HG03442 (cell line): ENCODE data around the gene CDH13.

Experiments used
- ATAC-seq: cut with Tn5 transposase; IDR thresholded peaks from one replicate; pipeline ENCODE4 v1.9.1; 2021; ENCODE audit warnings: mild to moderate bottlenecking, moderate library complexity; ENCODE audit not compliant: unreplicated experiment

Gene CDH13

DNA sequence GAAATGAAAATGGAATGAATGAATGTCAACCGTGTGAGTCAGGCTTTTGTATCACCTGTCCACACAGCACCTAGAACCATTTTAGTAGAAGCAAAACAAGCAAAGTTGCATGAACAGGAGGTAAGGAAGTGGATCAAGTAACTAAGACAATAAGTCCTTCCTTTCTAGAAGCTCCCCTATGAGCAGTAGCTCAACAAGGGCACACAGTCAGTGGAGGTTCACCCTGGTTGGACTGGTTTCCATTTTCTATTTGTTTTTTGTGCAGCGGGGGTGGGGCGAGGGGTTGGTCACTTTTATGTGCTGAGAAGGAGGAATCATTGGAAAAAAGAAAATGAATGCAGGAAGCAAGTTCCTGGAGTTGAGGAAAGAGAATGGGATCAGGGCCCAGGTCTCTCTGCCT is 1177.0 kb downstream of the CDH13 start:
- no peak for ATAC-seq

DNA sequence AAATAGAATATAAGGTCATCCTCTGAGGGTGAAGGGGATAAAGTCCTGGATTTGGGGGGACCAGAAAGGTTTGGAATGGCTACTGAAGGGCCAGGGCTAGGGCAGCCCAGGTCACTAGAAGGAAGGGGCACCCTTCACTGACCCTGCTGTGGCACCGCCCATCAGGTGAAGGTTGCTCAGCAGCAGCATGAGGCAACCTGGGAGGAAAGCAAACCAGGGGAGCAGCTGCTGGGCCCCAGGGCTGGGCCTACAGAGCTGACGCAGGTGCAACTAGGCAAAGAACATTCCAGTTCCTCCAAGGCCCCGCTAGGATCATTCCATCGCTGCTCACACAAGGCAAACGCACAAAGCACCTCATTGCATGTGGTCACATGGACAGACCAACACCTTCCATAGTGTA is 1177.6 kb downstream of the CDH13 start:
- ATAC-seq, result no peak

DNA sequence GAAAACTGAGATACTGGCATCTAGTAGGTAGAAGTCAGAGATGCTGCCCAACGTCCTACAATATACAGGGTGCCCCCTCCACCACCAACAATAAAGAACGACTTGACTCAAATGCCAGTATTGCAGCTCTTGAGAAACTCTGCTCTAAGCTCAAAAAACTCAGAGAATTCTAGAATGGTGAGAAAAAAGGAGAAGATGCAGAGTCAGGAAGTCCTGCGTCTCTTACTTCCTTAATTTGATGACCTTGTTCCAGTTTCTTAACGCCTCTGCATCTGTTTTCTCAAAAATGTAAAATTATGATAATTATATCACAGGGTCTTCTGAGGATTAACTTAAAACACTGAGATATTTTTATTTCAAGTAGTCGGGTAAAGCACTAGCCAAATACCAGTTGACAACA is 1179.3 kb downstream of the CDH13 start:
- no peak for ATAC-seq

DNA sequence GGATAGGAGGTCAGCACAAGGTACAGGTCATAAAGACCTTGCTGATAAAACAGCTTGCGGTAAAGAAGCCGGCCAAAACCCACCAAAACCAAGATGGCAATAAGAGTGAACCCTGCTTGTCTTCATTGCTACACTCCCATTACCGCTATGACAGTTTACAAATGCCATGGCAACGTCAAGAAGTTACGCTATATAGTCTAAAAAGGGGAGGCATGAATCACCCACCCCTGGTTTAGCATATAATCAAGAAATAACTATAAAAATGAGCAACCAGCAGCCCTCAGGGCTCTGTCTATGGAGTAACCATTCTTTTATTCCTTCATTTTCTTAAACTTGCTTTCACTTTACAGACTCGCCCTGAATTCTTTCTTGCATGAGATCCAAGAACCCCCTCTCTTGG is 1180.0 kb downstream of the CDH13 start:
- ATAC-seq, result no peak

DNA sequence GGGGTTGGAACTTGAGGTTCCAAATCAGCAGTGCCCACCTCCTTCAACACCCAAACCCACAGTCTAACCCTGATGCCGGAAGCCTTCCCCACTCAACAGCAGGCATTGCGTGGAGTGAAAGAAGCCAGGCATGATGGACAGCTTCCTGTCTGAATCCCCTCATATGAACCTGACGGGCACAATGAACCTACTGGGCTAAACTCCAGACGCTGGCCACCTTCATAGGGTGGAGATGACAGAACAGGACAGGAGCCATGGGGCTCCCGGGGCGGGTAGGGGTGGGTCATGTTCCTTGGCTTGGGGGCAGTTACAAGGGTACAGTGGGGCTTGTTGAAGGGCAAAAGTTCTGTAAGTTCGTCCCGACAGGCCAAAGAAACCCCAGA is 1180.5 kb downstream of the CDH13 start:
- ATAC-seq, result no peak

DNA sequence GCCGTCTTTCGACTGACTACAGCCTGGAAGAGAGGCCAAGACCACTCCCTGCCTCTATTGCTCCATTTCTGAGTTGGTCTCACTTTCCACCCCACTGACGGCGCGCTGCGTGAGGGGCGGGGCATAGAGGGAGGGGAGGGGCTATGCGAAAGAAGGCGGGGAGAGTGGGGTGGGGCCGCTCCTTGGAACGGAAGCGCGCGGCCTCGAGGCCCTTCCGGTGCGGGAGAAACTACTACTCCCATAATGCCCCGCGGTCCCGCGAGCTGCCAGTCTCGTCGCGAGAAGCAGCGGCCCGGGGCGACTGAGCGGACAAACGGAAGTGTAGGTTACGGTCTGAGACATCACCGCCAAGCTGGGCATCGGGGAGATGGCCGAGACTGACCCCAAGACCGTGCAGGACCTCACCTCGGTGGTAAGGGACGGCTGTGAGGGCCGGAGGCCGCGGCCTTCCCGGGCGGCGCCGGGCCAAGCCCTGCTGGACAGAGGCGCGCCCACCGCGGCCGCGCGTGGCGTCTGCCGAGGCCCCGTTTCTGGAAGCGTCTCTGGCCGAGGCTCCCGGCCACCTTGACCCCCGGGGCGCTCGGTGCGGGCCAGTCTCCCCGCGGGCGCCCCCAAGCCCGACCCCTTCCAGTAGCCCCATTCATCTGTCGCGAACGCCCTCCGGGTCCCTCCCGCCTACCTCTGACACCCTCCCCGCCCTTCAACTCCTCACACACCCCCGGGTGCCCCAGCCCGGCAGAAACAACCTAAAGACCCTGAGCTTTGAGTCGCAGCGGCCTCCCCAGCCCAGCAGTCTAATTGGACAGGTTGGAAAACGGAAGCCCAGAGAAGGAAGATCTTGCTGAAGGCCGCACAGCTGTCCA is 1181.2 kb downstream of the CDH13 start, which contains the start of gene HSBP1:
TSS of gene HSBP1 (plus strand) at position 269 of the 863 bp plus-strand sequence. CDS start at position 368, 99 bp downstream.
- ATAC-seq, result peak; percentile 93

DNA sequence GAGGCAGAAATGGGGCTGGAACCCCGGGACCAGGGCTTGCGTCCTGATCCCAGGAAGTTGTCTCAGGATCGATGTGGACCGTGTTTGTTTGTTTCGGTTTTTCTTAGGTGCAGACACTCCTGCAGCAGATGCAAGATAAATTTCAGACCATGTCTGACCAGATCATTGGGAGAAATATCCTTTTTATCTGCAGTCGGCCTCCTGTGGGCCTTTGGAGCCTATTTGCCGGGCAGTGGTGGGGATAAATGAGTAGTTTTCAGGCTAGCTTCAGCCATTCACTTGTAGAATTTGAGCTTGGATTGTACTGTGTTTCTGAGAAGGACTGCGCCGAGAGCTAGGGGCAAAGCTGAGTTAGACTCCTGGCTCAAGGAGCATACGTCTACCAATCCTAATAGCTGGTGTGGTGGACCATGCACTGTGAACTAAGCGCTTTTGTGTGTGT is 1181.8 kb downstream of the CDH13 start:
- ATAC-seq, result no peak

DNA sequence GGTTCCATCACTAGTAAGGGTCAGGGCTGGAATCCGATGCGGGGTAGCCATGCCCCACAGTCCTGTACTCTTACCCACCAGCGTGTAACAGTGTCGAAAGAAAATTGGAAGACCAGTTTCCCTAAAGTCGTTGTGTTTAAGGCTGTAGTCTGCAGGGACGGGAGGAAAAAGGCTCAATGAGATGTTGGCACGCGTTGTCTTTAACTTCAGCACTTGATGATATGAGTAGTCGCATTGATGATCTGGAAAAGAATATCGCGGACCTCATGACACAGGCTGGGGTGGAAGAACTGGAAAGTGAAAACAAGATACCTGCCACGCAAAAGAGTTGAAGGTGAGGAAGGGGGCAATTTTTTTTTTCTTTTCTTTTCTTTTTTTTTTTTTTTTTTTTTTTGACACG is 1182.3 kb downstream of the CDH13 start:
- ATAC-seq, result no peak

DNA sequence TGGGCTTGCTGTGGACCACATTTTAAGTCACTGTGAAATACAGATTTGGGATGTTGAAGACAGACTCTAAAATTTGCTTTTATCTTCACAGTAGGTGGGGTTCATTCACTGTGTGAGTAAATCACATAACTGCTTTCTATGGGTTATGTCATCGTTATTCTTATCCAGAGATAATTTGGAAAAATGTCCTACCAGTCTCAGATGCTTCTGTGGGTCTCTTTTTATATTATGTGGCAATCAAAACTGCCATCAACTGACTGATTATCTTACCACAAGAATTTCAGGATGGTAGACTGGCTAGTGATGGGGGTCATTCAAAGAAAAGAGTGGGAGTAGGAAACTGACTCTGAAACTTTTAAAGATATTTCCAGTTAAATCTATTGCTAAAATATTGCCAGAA is 1184.1 kb downstream of the CDH13 start:
- ATAC-seq, result no peak

DNA sequence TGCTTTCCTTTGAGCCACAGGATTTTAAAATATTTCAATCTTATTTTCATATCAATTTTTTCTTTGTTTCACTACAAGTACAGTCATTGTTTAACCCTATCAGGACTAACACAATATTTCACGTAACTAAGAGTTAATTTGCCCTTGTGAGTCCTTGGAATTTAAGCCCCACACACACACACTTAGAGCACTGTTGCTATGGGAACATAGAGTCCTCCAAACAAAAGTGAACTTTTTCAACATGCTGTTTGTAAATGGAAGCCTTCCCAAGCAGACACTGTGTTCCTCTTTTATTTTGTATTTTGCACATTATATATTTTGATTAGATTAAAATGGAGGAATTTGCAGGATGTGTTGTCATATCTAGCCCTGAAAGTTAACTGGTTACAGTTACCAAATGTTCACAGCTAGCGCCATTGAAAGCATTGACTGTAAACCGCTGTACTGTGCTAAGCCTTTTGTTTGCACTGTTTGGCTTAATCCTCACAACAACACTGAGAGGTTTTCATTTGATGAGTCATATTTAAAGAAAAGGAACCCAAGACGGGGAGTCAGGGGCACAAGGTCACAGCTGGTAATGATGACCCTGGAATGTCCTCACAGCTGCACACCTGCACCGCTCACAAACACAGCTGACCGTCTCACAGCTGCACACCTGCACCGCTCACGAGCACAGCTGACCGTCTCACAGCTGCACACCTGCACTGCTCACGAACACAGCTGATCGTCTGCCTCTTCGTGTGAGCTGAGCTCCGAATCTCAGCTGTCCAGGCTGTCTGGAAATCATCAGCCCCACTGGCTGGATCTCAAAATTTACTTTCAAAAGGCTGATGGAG is 1187.3 kb downstream of the CDH13 start:
- no peak for ATAC-seq

DNA sequence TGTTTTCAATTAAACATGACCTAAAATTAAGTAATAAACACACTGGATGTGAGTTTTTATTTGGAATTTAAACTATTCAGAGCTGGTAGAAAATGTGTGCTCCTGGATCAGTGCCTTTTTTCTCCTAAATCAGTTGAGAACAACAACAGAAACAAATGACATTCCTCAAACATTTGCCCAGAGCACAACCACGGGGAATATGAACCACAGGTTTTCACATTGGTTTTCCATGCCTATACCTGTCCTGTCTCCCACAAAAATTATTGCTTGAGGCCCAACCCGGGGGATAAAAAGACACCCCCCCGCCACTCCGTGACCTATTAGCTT is 1187.9 kb downstream of the CDH13 start:
- no peak for ATAC-seq

DNA sequence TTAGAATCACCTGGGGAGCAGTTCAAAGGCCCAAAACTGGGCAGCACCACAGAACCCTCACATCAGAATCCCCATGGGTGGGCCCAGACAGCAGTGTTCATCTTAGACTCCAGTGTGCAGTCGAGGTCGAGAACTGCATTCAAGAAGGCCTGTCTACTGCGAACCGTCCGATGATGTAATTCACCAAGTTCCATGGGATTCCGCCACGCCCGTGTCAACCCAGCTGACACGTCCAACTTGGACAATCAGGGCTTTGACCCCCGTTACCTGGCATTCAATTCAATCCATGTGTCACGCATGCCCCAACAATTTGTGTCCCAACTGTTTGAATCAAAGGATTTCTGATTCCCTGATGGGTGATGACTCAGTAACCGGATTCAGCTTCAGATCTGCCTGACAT is 1190.3 kb downstream of the CDH13 start:
- no peak for ATAC-seq

DNA sequence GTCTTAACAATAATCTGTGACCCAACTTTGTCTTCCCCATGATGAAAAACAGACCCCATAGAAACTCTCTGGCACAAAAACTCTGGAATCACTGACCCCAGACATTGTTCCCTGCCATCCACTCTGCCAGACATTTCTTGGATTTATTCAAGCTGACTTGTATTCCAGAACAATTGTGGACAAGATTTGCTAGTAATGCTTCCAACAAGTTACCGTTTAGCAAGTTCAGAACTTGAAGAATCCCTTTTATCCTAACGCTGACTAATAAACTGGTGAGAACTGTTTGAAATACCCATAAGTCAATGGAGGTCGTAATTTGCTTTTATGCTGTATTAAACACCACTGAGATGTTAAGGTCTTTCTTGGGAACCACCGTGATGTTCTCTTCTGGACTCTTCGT is 1191.5 kb downstream of the CDH13 start:
- no peak for ATAC-seq

DNA sequence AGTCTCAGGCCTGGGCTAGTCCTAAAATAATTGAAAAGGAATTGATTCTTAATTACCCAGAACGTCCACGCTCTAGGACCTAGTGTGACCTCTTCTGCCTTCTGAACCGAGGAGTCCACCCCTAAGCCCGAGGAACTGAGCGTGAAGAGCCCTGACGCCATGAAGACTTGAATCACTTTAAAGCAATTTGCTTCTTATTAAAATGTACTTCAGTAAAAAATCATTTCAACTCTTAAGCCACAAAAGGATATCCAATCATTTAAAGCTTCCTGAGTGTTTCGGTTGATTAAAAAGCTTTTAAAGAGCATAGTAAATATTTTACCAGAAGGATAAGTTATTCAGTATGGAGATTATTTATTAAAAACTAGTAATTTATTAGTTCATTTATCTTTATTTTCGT is 1192.6 kb downstream of the CDH13 start:
- ATAC-seq, result no peak

DNA sequence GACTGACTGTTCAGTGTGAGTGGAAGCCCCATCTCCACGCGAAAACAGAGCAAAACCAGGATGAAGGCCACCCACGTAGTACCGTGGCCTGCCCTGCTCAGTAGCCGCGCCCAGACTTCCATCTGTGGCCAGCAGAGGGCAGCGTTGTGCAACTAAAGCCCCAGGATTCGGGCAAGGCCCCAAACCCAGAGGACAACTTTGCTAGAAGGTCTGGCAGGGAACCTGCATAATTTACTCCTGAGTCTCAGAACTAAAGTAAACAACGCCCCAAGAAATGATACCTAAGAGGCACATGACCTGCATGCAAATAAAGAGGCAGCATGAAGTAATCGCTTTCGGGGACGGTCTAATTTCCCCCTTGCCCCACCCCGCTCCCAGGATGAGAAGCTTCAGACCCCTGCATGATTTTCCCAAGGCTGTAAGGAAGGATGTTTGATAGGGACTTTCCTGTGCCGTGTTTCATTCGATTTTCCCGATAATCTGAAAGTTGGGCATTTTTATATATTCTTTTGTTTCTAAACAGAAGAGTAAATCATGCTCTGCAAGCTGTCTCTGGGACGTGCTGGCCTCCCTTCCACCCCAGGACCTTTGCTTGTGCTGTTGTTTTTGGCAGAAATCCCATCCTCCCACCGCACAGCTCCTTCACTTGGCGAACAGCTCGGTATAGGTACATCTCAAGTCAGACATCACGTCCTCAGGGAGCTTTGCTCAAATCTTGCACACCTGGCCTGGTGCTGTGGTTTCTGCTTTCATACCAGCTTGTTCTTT is 1199.6 kb downstream of the CDH13 start:
- no peak for ATAC-seq

DNA sequence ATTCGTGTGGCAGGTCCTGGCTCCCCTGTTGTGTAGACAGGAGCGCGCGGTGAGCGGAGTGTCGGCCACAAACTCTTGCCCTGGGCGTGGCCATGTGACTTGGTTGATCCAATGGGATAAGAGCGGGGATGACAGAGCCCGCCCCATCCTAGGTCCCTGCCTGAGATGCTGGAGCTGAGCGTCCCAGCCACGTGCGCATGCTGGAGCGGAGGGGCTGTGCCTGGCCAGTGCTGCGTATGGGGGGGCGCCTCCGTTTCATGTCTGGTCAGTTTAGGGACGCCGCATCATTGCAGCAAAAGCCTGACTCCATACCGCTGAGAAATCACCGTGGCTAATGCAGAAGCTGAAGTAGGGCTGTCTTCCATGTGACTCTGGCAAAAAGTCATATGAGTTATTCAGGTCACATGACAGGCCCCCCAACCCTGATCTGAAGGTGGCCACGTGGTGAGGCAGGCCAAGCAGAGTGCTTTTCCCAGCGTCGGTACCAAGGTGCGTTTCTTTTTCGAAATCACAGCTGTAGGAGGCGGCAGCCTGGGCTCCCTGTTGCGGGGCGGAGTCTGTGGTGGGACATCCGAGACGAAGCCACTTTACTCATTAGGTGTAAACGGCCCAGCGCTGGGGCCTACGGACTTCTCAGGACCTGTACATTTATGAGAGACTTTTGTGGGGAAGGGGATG is 1203.5 kb downstream of the CDH13 start:
- ATAC-seq, result no peak

DNA sequence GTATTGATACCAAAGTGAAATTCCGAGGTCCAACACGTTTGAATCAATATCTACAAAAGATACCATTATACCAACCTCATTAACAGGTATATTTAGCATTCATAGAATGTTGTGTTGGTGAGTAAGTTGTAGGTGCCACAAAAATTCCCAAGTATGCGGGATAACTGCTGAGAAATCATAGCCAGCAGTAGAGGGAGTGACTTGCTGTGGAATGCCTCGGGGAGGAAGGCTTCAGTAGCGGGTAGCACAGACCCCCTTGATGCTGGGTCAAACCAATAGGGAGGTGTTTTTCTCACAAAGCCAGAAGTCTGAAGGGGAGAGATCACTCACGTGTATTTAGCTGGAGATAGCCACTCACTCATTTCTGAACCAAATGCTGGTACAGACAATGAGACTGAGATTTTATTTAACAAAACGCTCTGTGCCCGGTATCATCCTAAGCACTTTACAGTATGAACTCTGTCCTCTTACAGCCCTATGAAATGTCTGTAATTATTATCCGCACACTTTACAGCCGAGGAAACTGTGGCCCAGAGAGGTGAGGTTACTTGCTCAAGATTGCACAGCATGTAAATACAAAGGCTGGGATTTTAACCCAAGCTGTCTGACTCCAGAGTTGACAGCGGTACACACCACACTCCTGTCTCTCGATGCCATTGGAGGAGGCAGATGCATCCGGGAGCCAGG is 1204.1 kb downstream of the CDH13 start:
- ATAC-seq, result no peak

DNA sequence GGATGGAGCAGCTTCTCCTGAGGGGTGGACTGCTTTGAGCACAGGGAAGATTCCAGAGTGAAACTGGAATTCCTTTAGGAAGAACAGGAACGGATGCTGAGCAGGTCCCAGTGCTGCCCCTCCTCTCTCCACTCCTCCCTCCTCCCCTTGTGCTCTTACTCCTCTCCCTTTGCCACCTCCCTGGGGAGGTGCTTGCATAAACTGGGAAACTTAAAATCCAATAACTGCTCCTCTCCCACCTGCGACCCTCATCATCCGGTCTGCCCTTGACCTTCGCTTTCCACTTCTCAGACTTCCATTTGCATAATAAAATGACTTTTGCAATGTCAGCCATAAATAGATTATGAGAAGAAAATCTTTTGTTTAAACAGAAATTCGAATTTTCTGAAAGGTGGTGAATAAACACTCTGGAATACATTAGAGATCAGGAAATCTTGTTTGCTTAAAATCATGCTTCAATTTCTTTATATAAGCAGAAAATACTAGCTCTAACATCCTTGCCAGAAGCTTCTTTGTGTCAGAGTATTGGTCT is 1204.8 kb downstream of the CDH13 start:
- no peak for ATAC-seq

DNA sequence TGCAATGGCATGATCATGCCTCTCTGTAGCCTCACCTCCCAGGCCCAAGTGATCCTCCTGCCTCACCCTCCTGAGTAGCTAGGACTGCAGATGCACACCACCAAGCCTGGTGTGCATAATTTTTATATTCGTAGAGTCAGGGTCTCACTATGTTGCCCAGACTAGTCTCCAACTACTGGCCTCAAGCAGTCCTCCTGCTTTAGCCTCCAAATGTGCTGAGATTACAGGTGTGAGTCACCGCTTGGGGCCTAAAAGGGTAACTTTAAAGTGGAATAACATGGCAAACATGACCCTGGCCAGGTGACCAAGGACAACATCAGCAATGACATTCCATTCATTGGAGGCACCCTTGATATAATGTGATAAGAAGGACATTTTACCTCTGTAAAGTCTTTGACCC is 1207.2 kb downstream of the CDH13 start:
- no peak for ATAC-seq
